ENCODE data around the gene KPNB1. TPM values are rescaled to one million over a fixed set of nuclear protein-coding genes. Genes with fewer than 3 reads are reported as not detected.
A peak's percentile ranks its signal among the peaks of the same experiment; 100 is the strongest.

The KPNB1 gene
- total and polyA plus RNA-seq, 10 donors = 37.0 to 331 (median 250) TPM

DNA sequence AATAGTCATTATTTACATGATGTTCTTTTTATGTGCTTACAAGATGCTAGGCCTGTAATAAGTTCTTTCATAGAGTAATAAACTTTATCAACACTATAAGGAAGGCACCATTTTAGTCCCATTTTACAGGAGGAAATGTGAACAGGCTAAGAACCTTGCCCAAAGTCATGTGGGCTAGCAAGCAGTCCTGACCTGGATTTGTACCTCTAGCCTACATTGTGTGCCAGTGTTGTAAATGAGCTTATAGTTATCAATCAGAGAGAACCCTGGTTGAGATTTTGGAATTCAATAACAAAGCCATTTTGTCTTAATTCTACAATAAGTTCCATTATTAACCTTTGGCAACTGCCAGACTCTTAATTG is 37.6 kb downstream of the KPNB1 start:
- no peaks in the 10 kb centered on the region for H3K27me3 ChIP-seq (replicated peaks in 1 of 7)
- H3K9me3 ChIP-seq = no peaks in the 10 kb centered on the region
- TF ChIP-seq POLR2AphosphoS5 (IDR thresholded peaks at IDR 0.05) = no peak
- TF ChIP-seq, protein P1, sequence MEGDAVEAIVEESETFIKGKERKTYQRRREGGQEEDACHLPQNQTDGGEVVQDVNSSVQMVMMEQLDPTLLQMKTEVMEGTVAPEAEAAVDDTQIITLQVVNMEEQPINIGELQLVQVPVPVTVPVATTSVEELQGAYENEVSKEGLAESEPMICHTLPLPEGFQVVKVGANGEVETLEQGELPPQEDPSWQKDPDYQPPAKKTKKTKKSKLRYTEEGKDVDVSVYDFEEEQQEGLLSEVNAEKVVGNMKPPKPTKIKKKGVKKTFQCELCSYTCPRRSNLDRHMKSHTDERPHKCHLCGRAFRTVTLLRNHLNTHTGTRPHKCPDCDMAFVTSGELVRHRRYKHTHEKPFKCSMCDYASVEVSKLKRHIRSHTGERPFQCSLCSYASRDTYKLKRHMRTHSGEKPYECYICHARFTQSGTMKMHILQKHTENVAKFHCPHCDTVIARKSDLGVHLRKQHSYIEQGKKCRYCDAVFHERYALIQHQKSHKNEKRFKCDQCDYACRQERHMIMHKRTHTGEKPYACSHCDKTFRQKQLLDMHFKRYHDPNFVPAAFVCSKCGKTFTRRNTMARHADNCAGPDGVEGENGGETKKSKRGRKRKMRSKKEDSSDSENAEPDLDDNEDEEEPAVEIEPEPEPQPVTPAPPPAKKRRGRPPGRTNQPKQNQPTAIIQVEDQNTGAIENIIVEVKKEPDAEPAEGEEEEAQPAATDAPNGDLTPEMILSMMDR (IDR thresholded peaks at IDR 0.05 in 8 of 11, conservative IDR thresholded peaks at IDR 0.05 in 3 of 11) = no peak
- TF ChIP-seq POLR2A (IDR thresholded peaks at IDR 0.05) = no peak
- intact Hi-C loops (cut with DNase I; ENCODE audit: low total_unique reads) = no loop called here
- no peak overlapping the region for H3K4me3 ChIP-seq
- no peak for DNase-seq
- peaks cover 0 to 53% (median 27%) of the 10 kb centered on the region in 6 donors for H3K4me1 ChIP-seq
- peaks cover 0 to 60% (median 28%) of the 10 kb centered on the region in 6 donors for H3K36me3 ChIP-seq
- H3K27ac ChIP-seq = peak overlapping the region in 7 of 8 donors; percentile 27 to 72 (median 62)

DNA sequence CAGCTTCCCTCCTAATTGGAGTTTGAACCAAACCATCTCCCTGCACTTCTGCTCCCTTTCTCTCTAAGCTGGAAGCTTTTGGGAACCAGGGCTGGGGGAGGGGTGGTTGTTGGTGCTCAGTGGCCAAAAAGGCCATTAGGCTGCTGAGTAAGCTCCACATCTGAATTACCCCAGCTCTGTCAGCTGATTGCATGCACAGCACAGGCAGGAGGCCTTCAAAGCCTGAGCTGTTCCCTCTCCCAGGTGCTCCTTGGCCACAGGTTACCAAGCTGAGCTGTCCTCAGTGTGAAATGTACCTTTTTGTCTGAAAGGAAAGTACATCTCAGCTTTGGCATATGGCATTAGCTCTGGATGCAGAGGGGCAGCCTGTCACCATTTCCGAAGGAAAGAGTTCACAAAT is 38.0 kb downstream of the KPNB1 start:
- H3K27me3 ChIP-seq (replicated peaks in 1 of 7) = no peaks in the 10 kb centered on the region
- intact Hi-C loops (cut with DNase I; ENCODE audit: low total_unique reads) = no loop called here
- 86 to 100% (median 94%) methylated on average over 1 of the region's 1 CpG for WGBS, 5 donors
- TF ChIP-seq POLR2AphosphoS5 (IDR thresholded peaks at IDR 0.05) (no peak), POLR2A (IDR thresholded peaks at IDR 0.05) (no peak)
- TF ChIP-seq, protein P1 (IDR thresholded peaks at IDR 0.05 in 8 of 11, conservative IDR thresholded peaks at IDR 0.05 in 3 of 11) = no peak
- H3K36me3 ChIP-seq = peaks cover 0 to 56% (median 24%) of the 10 kb centered on the region in 6 donors
- H3K4me3 ChIP-seq = no peak overlapping the region
- H3K27ac ChIP-seq = peak overlapping the region in 7 of 8 donors; percentile 27 to 72 (median 62)
- DNase-seq = no peak
- no peaks in the 10 kb centered on the region for H3K9me3 ChIP-seq
- peaks cover 0 to 57% (median 32%) of the 10 kb centered on the region in 6 donors for H3K4me1 ChIP-seq

DNA sequence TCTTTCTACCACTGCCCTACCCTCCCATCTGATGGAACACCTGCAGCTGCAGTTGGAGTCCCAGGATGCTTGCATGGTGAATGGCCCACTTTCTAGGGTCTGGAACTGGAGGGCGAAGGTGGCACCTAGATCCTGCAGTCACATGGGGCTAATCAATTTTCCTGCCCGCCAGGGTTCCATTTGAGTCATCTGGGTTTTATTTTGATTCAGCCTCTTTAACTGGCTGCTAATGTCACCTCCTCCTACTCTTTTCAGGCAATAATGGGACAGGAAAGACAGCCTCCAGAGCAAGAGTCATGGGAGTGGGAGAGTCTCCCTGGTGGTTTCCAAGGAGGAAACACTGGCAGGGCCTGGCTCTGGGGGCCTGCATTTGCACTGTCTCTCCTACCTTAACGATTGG is 40.4 kb downstream of the KPNB1 start:
- Histone ChIP-seq H3K4me3 (no peak overlapping the region), H3K36me3 (peaks cover 0 to 32% (median 7%) of the 10 kb centered on the region in 6 donors), H3K4me1 (peaks cover 6 to 78% (median 46%) of the 10 kb centered on the region in 6 donors), H3K27ac (no peak overlapping the region), H3K9me3 (no peaks in the 10 kb centered on the region), H3K27me3 (replicated peaks in 1 of 7) (no peaks in the 10 kb centered on the region)
- DNase-seq = no peak
- intact Hi-C loops (cut with DNase I; ENCODE audit: low total_unique reads) = loop anchor here (10.0 kb wide), 1 partner anchor 105 kb away; no protein-coding TSS in a partner anchor
- TF ChIP-seq POLR2AphosphoS5 (IDR thresholded peaks at IDR 0.05) = no peak
- TF ChIP-seq, protein P1 (IDR thresholded peaks at IDR 0.05 in 8 of 11, conservative IDR thresholded peaks at IDR 0.05 in 3 of 11) = no peak
- no peak for TF ChIP-seq POLR2A (IDR thresholded peaks at IDR 0.05)
- 57 to 72% (median 62%) methylated on average over 3 of the region's 3 CpGs for WGBS, 5 donors

DNA sequence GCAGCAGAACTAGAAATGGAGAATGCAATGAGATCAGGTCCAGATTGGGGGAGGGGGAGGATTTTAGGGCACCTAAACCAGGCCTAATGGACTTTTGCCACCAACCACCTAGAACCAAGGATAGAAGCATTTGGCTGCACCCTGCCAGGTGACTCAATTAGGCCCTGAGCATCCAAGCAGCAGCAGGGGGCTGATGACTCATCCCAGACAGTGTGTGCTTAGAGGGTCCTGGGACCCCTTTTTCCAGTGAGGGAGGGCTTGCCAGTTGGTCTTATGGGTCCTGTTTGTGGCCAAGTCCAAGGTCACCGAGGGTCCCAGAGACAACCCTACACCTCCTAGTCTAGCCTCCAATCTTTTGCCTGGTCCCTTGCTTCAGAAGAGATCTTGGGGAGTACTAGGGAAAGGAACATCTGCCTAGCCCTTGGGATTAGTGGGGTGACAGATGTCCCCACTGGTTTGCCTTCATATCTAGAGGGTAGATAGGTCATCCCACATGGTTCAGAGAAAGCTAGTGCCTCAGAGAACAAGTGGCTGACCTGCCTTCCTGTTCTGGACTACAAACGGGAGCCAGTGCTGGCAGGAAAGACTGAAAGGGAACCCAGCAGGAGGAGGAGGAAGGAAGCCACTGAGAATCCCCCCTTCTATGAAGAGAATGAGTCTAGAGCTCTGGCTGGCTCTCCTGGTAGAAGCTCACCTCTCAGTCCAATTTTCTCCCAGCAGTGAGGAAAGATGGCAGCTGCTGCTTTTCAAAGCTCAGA is 42.6 kb downstream of the KPNB1 start:
- intact Hi-C loops (cut with DNase I; ENCODE audit: low total_unique reads) = loop anchor here (10.0 kb wide), 1 partner anchor 102 kb away; no protein-coding TSS in a partner anchor
- 7 to 53% (median 49%) methylated on average over 1 to 2 of the region's 2 CpGs for WGBS, 5 donors
- peak overlapping the region in 6 of 8 donors; percentile 92 to 99 (median 96) for H3K27ac ChIP-seq

More for the DNA sequence above, 42.6 kb downstream of the KPNB1 start:
- peak overlapping the region in 2 of 8 donors; percentile 91 to 96 for H3K4me3 ChIP-seq
- no peak for DNase-seq
- H3K36me3 ChIP-seq = peaks cover 0 to 22% (median 0%) of the 10 kb centered on the region in 6 donors
- H3K9me3 ChIP-seq = no peaks in the 10 kb centered on the region
- no peaks in the 10 kb centered on the region for H3K27me3 ChIP-seq (replicated peaks in 1 of 7)
- TF ChIP-seq, protein P1 (IDR thresholded peaks at IDR 0.05 in 8 of 11, conservative IDR thresholded peaks at IDR 0.05 in 3 of 11) = no peak
- TF ChIP-seq POLR2AphosphoS5 (IDR thresholded peaks at IDR 0.05) (no peak), POLR2A (IDR thresholded peaks at IDR 0.05) (no peak)
- peaks cover 6 to 83% (median 53%) of the 10 kb centered on the region in 6 donors for H3K4me1 ChIP-seq

Measured in spleen (tissue), 11 donors.